Effector memory CD4-positive, alpha-beta T cell (primary cell): ENCODE results near the gene TFR2.
A peak's percentile ranks its signal among the peaks of the same experiment; 100 is the strongest.

ENCODE experiments used
- DNase-seq, 3 donors: peaks; one replicate each; pipeline ENCODE4 v3.0.0-alpha.2; 2020
- H3K27ac ChIP-seq: 2 replicates; pipeline ENCODE4 v1.7.0; 2013; ENCODE audit warnings: mild to moderate bottlenecking, low read length, moderate library complexity; ENCODE audit not compliant: insufficient read depth, poor library complexity, severe bottlenecking
- H3K27me3 ChIP-seq: replicated peaks from 2 replicates; pipeline ENCODE4 v1.7.0; 2013; ENCODE audit warnings: mild to moderate bottlenecking, low read length; ENCODE audit not compliant: insufficient read depth, control insufficient read depth, poor library complexity, severe bottlenecking
- H3K36me3 ChIP-seq: 2 replicates; pipeline ENCODE4 v1.7.0; 2013; ENCODE audit warnings: mild to moderate bottlenecking, low read length, moderate library complexity; ENCODE audit not compliant: control insufficient read depth, insufficient read depth
- H3K4me1 ChIP-seq: 2 replicates; pipeline ENCODE4 v1.7.0; 2013; ENCODE audit warnings: low read length, mild to moderate bottlenecking; ENCODE audit not compliant: control insufficient read depth, insufficient read depth, poor library complexity, severe bottlenecking
- H3K4me3 ChIP-seq: 2 replicates; pipeline ENCODE4 v1.7.0; 2013; ENCODE audit warnings: low read length, low read depth, mild to moderate bottlenecking; ENCODE audit not compliant: insufficient read depth, poor library complexity, severe bottlenecking
- H3K9me3 ChIP-seq: 2 replicates; pipeline ENCODE4 v1.7.0; 2013; ENCODE audit warnings: mild to moderate bottlenecking, low read length, moderate library complexity; ENCODE audit not compliant: control insufficient read depth

The TFR2 gene

GRCh38 chr7:100678291-100678984 lies 37.1 kb upstream of the TFR2 start:
- no peaks in the 10 kb centered on the region for H3K27me3 ChIP-seq
- no peaks in the 10 kb centered on the region for H3K9me3 ChIP-seq
- DNase-seq: no peak
- H3K36me3 ChIP-seq: peaks cover 51% of the 10 kb centered on the region
- no peak overlapping the region for H3K27ac ChIP-seq
- H3K4me3 ChIP-seq: no peak overlapping the region
- H3K4me1 ChIP-seq: peaks cover 24% of the 10 kb centered on the region

GRCh38 chr7:100677308-100678267 lies 36.2 kb upstream of the TFR2 start:
- no peak for DNase-seq
- Histone ChIP-seq H3K9me3 (no peaks in the 10 kb centered on the region), H3K27ac (no peak overlapping the region), H3K27me3 (no peaks in the 10 kb centered on the region), H3K36me3 (peaks cover 44% of the 10 kb centered on the region), H3K4me3 (no peak overlapping the region), H3K4me1 (peaks cover 28% of the 10 kb centered on the region)

- H3K4me3 ChIP-seq: peak overlapping the region; percentile 62
Observed at GRCh38 chr7:100676501-100677306, 35.4 kb upstream of the TFR2 start.

GRCh38 chr7:100675581-100676350 lies 34.4 kb upstream of the TFR2 start:
- peak overlapping the region; percentile 62 for H3K4me3 ChIP-seq
- H3K36me3 ChIP-seq: peaks cover 34% of the 10 kb centered on the region
- peak overlapping the region; percentile 86 for H3K27ac ChIP-seq
- H3K4me1 ChIP-seq: peaks cover 17% of the 10 kb centered on the region
- H3K27me3 ChIP-seq: no peaks in the 10 kb centered on the region
- H3K9me3 ChIP-seq: no peaks in the 10 kb centered on the region
- peak; percentile 92 to 94 (median 93) for DNase-seq

More at GRCh38 chr7:100676501-100677306, 35.4 kb upstream of the TFR2 start:
- H3K9me3 ChIP-seq: no peaks in the 10 kb centered on the region
- peaks cover 35% of the 10 kb centered on the region for H3K36me3 ChIP-seq
- no peaks in the 10 kb centered on the region for H3K27me3 ChIP-seq
- H3K4me1 ChIP-seq: peaks cover 27% of the 10 kb centered on the region
- H3K27ac ChIP-seq: peak overlapping the region; percentile 86
- no peak for DNase-seq

- DNase-seq: no peak
- peak overlapping the region; percentile 95 for H3K4me3 ChIP-seq
- H3K36me3 ChIP-seq: peaks cover 34% of the 10 kb centered on the region
- no peaks in the 10 kb centered on the region for H3K27me3 ChIP-seq
- H3K4me1 ChIP-seq: peaks cover 11% of the 10 kb centered on the region
- no peaks in the 10 kb centered on the region for H3K9me3 ChIP-seq
- H3K27ac ChIP-seq: peak overlapping the region; percentile 86
Observed at GRCh38 chr7:100675105-100675451, 33.7 kb upstream of the TFR2 start.

- H3K27me3 ChIP-seq: no peaks in the 10 kb centered on the region
- DNase-seq: no peak
- H3K27ac ChIP-seq: peak overlapping the region; percentile 86
- peaks cover 31% of the 10 kb centered on the region for H3K36me3 ChIP-seq
- peak overlapping the region; percentile 95 for H3K4me3 ChIP-seq
- H3K9me3 ChIP-seq: no peaks in the 10 kb centered on the region
- peaks cover 7% of the 10 kb centered on the region for H3K4me1 ChIP-seq
Observed at GRCh38 chr7:100674411-100675104, 33.2 kb upstream of the TFR2 start.

- Histone ChIP-seq H3K4me3 (peak overlapping the region; percentile 95), H3K9me3 (no peaks in the 10 kb centered on the region), H3K27ac (peak overlapping the region; percentile 86), H3K4me1 (peaks cover 7% of the 10 kb centered on the region), H3K27me3 (no peaks in the 10 kb centered on the region), H3K36me3 (peaks cover 25% of the 10 kb centered on the region)
- DNase-seq: peak in 2 of 3 donors; percentile 31
Observed at GRCh38 chr7:100673942-100674410, 32.6 kb upstream of the TFR2 start.

GRCh38 chr7:100673302-100673941 lies 32.1 kb upstream of the TFR2 start, which contains the start of gene GNB2:
TSS of gene GNB2 (plus strand) at chr7:100673740. CDS start at chr7:100676266, 2,526 bp downstream.
- Histone ChIP-seq H3K4me3 (peak within 1 kb of the TSS; percentile 95), H3K4me1 (peaks cover 7% of the 10 kb centered on the region), H3K27ac (peak within 1 kb of the TSS; percentile 86), H3K27me3 (no peaks in the 10 kb centered on the region), H3K9me3 (no peaks in the 10 kb centered on the region), H3K36me3 (peaks cover 20% of the 10 kb centered on the region)
- peak; percentile 97 to 98 (median 97) for DNase-seq
